ENCODE data around the gene OTUB2.

DNA sequence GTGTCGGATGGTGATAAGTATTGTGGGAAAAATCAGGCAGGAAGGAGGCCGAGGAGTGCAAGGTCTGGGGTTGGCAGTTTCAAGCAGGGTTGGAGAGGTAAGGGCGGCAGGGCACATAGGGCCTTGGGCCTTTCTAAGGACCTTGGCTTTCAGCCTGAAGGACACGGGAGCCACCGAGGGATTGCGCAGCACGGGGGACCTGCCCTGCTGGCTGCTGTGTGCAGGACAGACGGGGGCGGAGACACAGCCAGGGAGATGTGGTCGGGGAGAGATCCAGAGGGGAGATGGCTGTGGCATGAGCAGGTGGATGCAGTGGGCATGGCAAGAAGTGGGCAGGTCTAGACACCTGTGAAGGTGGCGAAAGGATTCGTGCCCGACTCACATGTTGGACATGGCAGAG lies 14.7 kb downstream of the OTUB2 start:
- TF ChIP-seq, protein P1, sequence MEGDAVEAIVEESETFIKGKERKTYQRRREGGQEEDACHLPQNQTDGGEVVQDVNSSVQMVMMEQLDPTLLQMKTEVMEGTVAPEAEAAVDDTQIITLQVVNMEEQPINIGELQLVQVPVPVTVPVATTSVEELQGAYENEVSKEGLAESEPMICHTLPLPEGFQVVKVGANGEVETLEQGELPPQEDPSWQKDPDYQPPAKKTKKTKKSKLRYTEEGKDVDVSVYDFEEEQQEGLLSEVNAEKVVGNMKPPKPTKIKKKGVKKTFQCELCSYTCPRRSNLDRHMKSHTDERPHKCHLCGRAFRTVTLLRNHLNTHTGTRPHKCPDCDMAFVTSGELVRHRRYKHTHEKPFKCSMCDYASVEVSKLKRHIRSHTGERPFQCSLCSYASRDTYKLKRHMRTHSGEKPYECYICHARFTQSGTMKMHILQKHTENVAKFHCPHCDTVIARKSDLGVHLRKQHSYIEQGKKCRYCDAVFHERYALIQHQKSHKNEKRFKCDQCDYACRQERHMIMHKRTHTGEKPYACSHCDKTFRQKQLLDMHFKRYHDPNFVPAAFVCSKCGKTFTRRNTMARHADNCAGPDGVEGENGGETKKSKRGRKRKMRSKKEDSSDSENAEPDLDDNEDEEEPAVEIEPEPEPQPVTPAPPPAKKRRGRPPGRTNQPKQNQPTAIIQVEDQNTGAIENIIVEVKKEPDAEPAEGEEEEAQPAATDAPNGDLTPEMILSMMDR (IDR thresholded peaks at IDR 0.05; ENCODE audit: low read length): no peak
- TF ChIP-seq EZH2phosphoT487 (IDR thresholded peaks at IDR 0.05; ENCODE audit: low read length): no peak

Data from MM.1S (cell line).